Keratinocyte (primary cell): ENCODE data around the gene DHRSX. TPM values are rescaled to one million over a fixed set of nuclear protein-coding genes. Genes with fewer than 3 reads are reported as not detected.

Experiments used
- DNase-seq: peaks from one replicate; pipeline ENCODE4 v3.0.0-alpha.2; 2011; ENCODE audit warnings: low read depth, missing footprints, low spot score
- FAIRE-seq: peaks from 2 replicates; lab custom pipeline; 2011; peaks lifted over from hg19 to GRCh38; lab: Jason Lieb, UNC
- H2AFZ ChIP-seq: 2 replicates; pipeline ENCODE4 v1.6.0; 2012; ENCODE audit warnings: low read length, control low read depth, inconsistent platforms; ENCODE audit not compliant: control insufficient read depth
- H3K27ac ChIP-seq: 2 replicates; pipeline ENCODE4 v1.5.1; 2011; ENCODE audit warnings: low read length; ENCODE audit not compliant: control insufficient read depth, insufficient read depth
- H3K27me3 ChIP-seq: 3 replicates; pipeline ENCODE4 v1.6.0; 2011; ENCODE audit warnings: low read length; ENCODE audit not compliant: control insufficient read depth, insufficient read depth; ENCODE audit errors: extremely low read depth
- H3K36me3 ChIP-seq, 2 experiments: 2 replicates in 1 of 2; 3 replicates in 1 of 2; pipeline ENCODE4 v1.5.1; 2011; ENCODE audit warnings: low read length in 2 of 2, mild to moderate bottlenecking in 1 of 2; ENCODE audit not compliant: control insufficient read depth in 2 of 2, insufficient read depth in 2 of 2; ENCODE audit errors: extremely low read depth in 1 of 2
- H3K4me1 ChIP-seq: 3 replicates; pipeline ENCODE4 v1.5.1; 2011; ENCODE audit warnings: low read length; ENCODE audit not compliant: control insufficient read depth, insufficient read depth; ENCODE audit errors: extremely low read depth
- H3K4me2 ChIP-seq: 3 replicates; pipeline ENCODE4 v1.6.0; 2011; ENCODE audit warnings: low read depth, low read length; ENCODE audit not compliant: control insufficient read depth, insufficient read depth; ENCODE audit errors: extremely low read depth
- H3K4me3 ChIP-seq, 3 experiments: fragments of 200-600 bp in 1 of 3; sonication (generic) in 1 of 3; 2 replicates in 2 of 3; 3 replicates in 1 of 3; pipeline ENCODE4 v1.5.1; 2011 to 2016; ENCODE audit warnings: low read length in 3 of 3, mild to moderate bottlenecking in 3 of 3, control low read depth in 2 of 3, inconsistent platforms in 1 of 3, low read depth in 1 of 3, mixed read lengths in 1 of 3, mixed run types in 1 of 3, moderate library complexity in 1 of 3; ENCODE audit not compliant: control insufficient read depth in 2 of 3, insufficient read depth in 2 of 3; ENCODE audit errors: extremely low read depth in 1 of 3
- H3K79me2 ChIP-seq: 2 replicates; pipeline ENCODE4 v1.6.0; 2012; ENCODE audit warnings: low read length; ENCODE audit not compliant: control insufficient read depth, insufficient read depth
- H3K9ac ChIP-seq: 3 replicates; pipeline ENCODE4 v1.6.0; 2011; ENCODE audit warnings: low read length; ENCODE audit not compliant: control insufficient read depth, insufficient read depth; ENCODE audit errors: extremely low read depth
- H3K9me1 ChIP-seq: 3 replicates; pipeline ENCODE4 v1.6.0; 2011; ENCODE audit warnings: low read length; ENCODE audit not compliant: control insufficient read depth, insufficient read depth; ENCODE audit errors: extremely low read depth
- H3K9me3 ChIP-seq: 2 replicates; pipeline ENCODE4 v1.5.1; 2012; ENCODE audit warnings: low read depth, low read length; ENCODE audit not compliant: control insufficient read depth
- H4K20me1 ChIP-seq: 3 replicates; pipeline ENCODE4 v1.6.0; 2011; ENCODE audit warnings: low read length; ENCODE audit not compliant: control insufficient read depth, insufficient read depth; ENCODE audit errors: extremely low read depth
- EZH2 ChIP-seq: IDR thresholded peaks from one replicate; pipeline ENCODE4 v1.6.1; 2012; ENCODE audit warnings: inconsistent platforms, mild to moderate bottlenecking, low read length, moderate library complexity
- dilution Hi-C: fragments of 300-500 bp; cut with MboI; formaldehyde crosslinking; loops from one replicate; pipeline ENCODE4 v1.7.0; 2020; ENCODE audit warnings: low sequenced_read_pairs; ENCODE audit not compliant: extremely low pct_ligation_motif_present
- polyA plus RNA-seq, 5 experiments: library from polyadenylated mRNA; depleted of rRNA in 3 of 5; stranded (reverse) in 3 of 5; stranded (forward) in 1 of 5; unstranded in 1 of 5; fragments of >200 nt; gene quantifications; 1 replicate in 1 of 5; 2 replicates in 3 of 5; 3 replicates in 1 of 5; pipeline versions ENCODE4 v1.2.1 to v1.2.3, GENCODE V29; 2011 to 2012; ENCODE audit warnings: missing spikeins in 2 of 5, low read depth in 1 of 5, low replicate concordance in 1 of 5
- TF ChIP-seq, protein P1 (sequence below), 3 experiments: IDR thresholded peaks in 1 of 3; conservative IDR thresholded peaks in 1 of 3; optimal IDR thresholded peaks in 1 of 3; 2 replicates in 2 of 3; 3 replicates in 1 of 3; pipeline versions ENCODE3 to v1.5.1; 2011; ENCODE audit warnings: low read length in 3 of 3, mild to moderate bottlenecking in 3 of 3, moderate library complexity in 2 of 3, control low read depth in 1 of 3, inconsistent platforms in 1 of 3; ENCODE audit not compliant: insufficient read depth in 2 of 3; ENCODE audit errors: extremely low read depth in 1 of 3

Gene DHRSX
- polyA plus RNA-seq, 1 donor (not counting 4 experiments of a cell fraction or from before 2014, with no cell fraction given) = 20.4 TPM

DNA sequence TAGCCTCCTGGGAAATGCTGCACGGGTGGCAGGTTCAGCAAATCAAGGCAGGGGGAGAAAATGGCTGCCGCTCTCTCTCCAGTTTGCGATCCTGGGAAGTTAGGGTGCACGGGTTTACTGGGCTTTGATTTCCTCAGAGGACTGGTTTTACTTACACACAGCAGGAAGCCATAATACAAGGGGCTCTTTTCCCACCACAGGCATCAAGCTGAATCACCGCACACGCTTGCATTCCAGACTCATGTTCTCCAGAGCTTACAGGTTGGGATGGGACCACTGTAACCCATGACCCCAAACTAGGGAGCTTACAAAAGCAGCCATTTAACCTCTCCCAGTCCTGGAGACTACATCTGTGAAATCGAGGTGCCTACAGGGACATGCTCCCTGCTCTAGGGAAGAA lies 159.8 kb downstream of the DHRSX start:
- Histone ChIP-seq H3K27me3 (no peaks in the 10 kb centered on the region), H3K36me3 (peaks cover 5 to 7% of the 10 kb centered on the region in 2 experiments), H3K9me3 (peaks cover 2% of the 10 kb centered on the region), H3K79me2 (no peaks in the 10 kb centered on the region), H2AFZ (no peak overlapping the region), H4K20me1 (no peaks in the 10 kb centered on the region), H3K9ac (no peak overlapping the region), H3K4me1 (no peaks in the 10 kb centered on the region), H3K27ac (no peak overlapping the region), H3K9me1 (no peaks in the 10 kb centered on the region), H3K4me3 (no peak overlapping the region), H3K4me2 (no peak overlapping the region)
- dilution Hi-C loops = no loop called here
- no peak for DNase-seq
- FAIRE-seq = no peak
- TF ChIP-seq, protein P1, sequence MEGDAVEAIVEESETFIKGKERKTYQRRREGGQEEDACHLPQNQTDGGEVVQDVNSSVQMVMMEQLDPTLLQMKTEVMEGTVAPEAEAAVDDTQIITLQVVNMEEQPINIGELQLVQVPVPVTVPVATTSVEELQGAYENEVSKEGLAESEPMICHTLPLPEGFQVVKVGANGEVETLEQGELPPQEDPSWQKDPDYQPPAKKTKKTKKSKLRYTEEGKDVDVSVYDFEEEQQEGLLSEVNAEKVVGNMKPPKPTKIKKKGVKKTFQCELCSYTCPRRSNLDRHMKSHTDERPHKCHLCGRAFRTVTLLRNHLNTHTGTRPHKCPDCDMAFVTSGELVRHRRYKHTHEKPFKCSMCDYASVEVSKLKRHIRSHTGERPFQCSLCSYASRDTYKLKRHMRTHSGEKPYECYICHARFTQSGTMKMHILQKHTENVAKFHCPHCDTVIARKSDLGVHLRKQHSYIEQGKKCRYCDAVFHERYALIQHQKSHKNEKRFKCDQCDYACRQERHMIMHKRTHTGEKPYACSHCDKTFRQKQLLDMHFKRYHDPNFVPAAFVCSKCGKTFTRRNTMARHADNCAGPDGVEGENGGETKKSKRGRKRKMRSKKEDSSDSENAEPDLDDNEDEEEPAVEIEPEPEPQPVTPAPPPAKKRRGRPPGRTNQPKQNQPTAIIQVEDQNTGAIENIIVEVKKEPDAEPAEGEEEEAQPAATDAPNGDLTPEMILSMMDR (optimal IDR thresholded peaks at IDR 0.05 in 1 of 3, IDR thresholded peaks at IDR 0.05 in 1 of 3, conservative IDR thresholded peaks at IDR 0.05 in 1 of 3; ENCODE audit: extremely low read depth in 1 of 3, insufficient read depth in 2 of 3, low read length in 3 of 3) = no peak
- TF ChIP-seq EZH2 = no peak

- H3K27me3 ChIP-seq = no peaks in the 10 kb centered on the region
- H3K9ac ChIP-seq = no peak overlapping the region
Measured at GRCh38 chrX:2336181-2336580, 164.6 kb downstream of the DHRSX start.

More at GRCh38 chrX:2336181-2336580, 164.6 kb downstream of the DHRSX start:
- Histone ChIP-seq H2AFZ (no peak overlapping the region), H3K4me1 (no peaks in the 10 kb centered on the region), H3K4me3 (no peak overlapping the region), H3K9me1 (no peaks in the 10 kb centered on the region), H3K27ac (no peak overlapping the region), H3K36me3 (peaks cover 5 to 7% of the 10 kb centered on the region in 2 experiments), H3K9me3 (peaks cover 2% of the 10 kb centered on the region), H3K79me2 (no peaks in the 10 kb centered on the region), H3K4me2 (no peak overlapping the region), H4K20me1 (no peaks in the 10 kb centered on the region)
- dilution Hi-C loops = no loop called here
- TF ChIP-seq EZH2 = no peak
- TF ChIP-seq, protein P1 (optimal IDR thresholded peaks at IDR 0.05 in 1 of 3, IDR thresholded peaks at IDR 0.05 in 1 of 3, conservative IDR thresholded peaks at IDR 0.05 in 1 of 3; ENCODE audit: extremely low read depth in 1 of 3, insufficient read depth in 2 of 3, low read length in 3 of 3) = no peak
- DNase-seq (no peak), FAIRE-seq (no peak)
